H9 (cell line): Measurements from ENCODE around the gene AJUBA. TPM values are rescaled to one million over a fixed set of nuclear protein-coding genes. Genes with fewer than 3 reads are reported as not detected.

ENCODE experiments used
- DNase-seq: peaks from one replicate; pipeline ENCODE4 v3.0.0-alpha.2; 2017
- H2AFZ ChIP-seq: one replicate; pipeline ENCODE4 v1.6.1; 2013; ENCODE audit warnings: mild to moderate bottlenecking, low read length, control low read depth, moderate library complexity
- H2AK5ac ChIP-seq: 2 replicates; pipeline ENCODE4 v1.6.1; 2013; ENCODE audit warnings: low read length, control low read depth, mixed read lengths; ENCODE audit not compliant: insufficient read length
- H2BK120ac ChIP-seq: one replicate; pipeline ENCODE4 v1.6.1; 2013; ENCODE audit warnings: low read depth, mild to moderate bottlenecking, low read length, control low read depth, inconsistent platforms; ENCODE audit not compliant: poor library complexity, severe bottlenecking
- H2BK12ac ChIP-seq: 2 replicates; pipeline ENCODE4 v1.6.1; 2013; ENCODE audit warnings: low read length, control low read depth, mixed read lengths, low read depth; ENCODE audit not compliant: insufficient read length
- H2BK15ac ChIP-seq: 2 replicates; pipeline ENCODE4 v1.6.1; 2013; ENCODE audit warnings: low read depth, low read length, control low read depth
- H2BK20ac ChIP-seq: one replicate; pipeline ENCODE4 v1.6.1; 2013; ENCODE audit warnings: low read depth, mild to moderate bottlenecking, low read length, control low read depth, inconsistent platforms; ENCODE audit not compliant: poor library complexity, severe bottlenecking
- H2BK5ac ChIP-seq: 2 replicates; pipeline ENCODE4 v1.6.1; 2013; ENCODE audit warnings: low read length, control low read depth, mixed read lengths; ENCODE audit not compliant: insufficient read length
- H3K14ac ChIP-seq: 2 replicates; pipeline ENCODE4 v1.6.1; 2013; ENCODE audit warnings: low read length, control low read depth; ENCODE audit not compliant: insufficient read depth
- H3K18ac ChIP-seq: 2 replicates; pipeline ENCODE4 v1.6.1; 2013; ENCODE audit warnings: low read depth, mild to moderate bottlenecking, mixed read lengths, low read length, control low read depth; ENCODE audit not compliant: insufficient read length
- H3K23ac ChIP-seq: 2 replicates; pipeline ENCODE4 v1.6.1; 2013; ENCODE audit warnings: low read length, control low read depth, mixed read lengths, low read depth; ENCODE audit not compliant: insufficient read length
- H3K23me2 ChIP-seq: 2 replicates; pipeline ENCODE4 v1.6.1; 2013; ENCODE audit warnings: low read depth, mild to moderate bottlenecking, mixed read lengths, low read length, control low read depth; ENCODE audit not compliant: insufficient read length, poor library complexity, severe bottlenecking
- H3K27ac ChIP-seq: 2 replicates; pipeline ENCODE4 v1.5.1; 2013; ENCODE audit warnings: low read length, control low read depth, mixed read lengths, low read depth; ENCODE audit not compliant: insufficient read length
- H3K27me3 ChIP-seq: 2 replicates; pipeline ENCODE4 v1.6.1; 2013; ENCODE audit warnings: low read length, control low read depth, inconsistent platforms; ENCODE audit not compliant: insufficient read depth
- H3K4ac ChIP-seq: 2 replicates; pipeline ENCODE4 v1.6.1; 2013; ENCODE audit warnings: low read depth, mild to moderate bottlenecking, control low read depth, inconsistent platforms, low read length, moderate library complexity
- H3K4me1 ChIP-seq: 2 replicates; pipeline ENCODE4 v1.6.1; 2013; ENCODE audit warnings: low read length, control low read depth, inconsistent platforms; ENCODE audit not compliant: insufficient read depth
- H3K4me2 ChIP-seq: 2 replicates; pipeline ENCODE4 v1.6.1; 2013; ENCODE audit warnings: low read length, control low read depth, mixed read lengths; ENCODE audit not compliant: insufficient read length, insufficient read depth
- H3K56ac ChIP-seq: 2 replicates; pipeline ENCODE4 v1.6.1; 2013; ENCODE audit warnings: low read depth, mild to moderate bottlenecking, mixed read lengths, low read length, control low read depth; ENCODE audit not compliant: insufficient read length
- H3K79me1 ChIP-seq: 2 replicates; pipeline ENCODE4 v1.6.1; 2013; ENCODE audit warnings: low read depth, mild to moderate bottlenecking, moderate library complexity, low read length, control low read depth, inconsistent platforms; ENCODE audit not compliant: insufficient read depth, poor library complexity, severe bottlenecking
- H3K79me2 ChIP-seq: 2 replicates; pipeline ENCODE4 v1.6.1; 2013; ENCODE audit warnings: low read length, control low read depth, inconsistent platforms; ENCODE audit not compliant: insufficient read depth
- H3K9ac ChIP-seq: 2 replicates; pipeline ENCODE4 v1.6.1; 2013; ENCODE audit warnings: low read length, control low read depth, mixed read lengths; ENCODE audit not compliant: insufficient read length; ENCODE audit errors: extremely low read depth
- H3K9me3 ChIP-seq: one replicate; pipeline ENCODE4 v1.6.1; 2013; ENCODE audit warnings: low read depth, low read length, inconsistent platforms; ENCODE audit not compliant: control insufficient read depth
- H3T11ph ChIP-seq: one replicate; pipeline ENCODE4 v1.6.1; 2013; ENCODE audit warnings: mild to moderate bottlenecking, low read length, control low read depth, inconsistent platforms
- H4K20me1 ChIP-seq: one replicate; pipeline ENCODE4 v1.6.1; 2013; ENCODE audit not compliant: control insufficient read depth, insufficient read length, insufficient read depth
- H4K5ac ChIP-seq: 2 replicates; pipeline ENCODE4 v1.6.1; 2013; ENCODE audit warnings: low read depth, mild to moderate bottlenecking, mixed read lengths, low read length, control low read depth; ENCODE audit not compliant: insufficient read length
- H4K8ac ChIP-seq: replicated peaks from 2 replicates; pipeline ENCODE4 v1.6.1; 2013; ENCODE audit warnings: low read length, control low read depth, mixed read lengths, low read depth; ENCODE audit not compliant: insufficient read length
- H4K91ac ChIP-seq: 2 replicates; pipeline ENCODE4 v1.6.1; 2013; ENCODE audit warnings: low read depth, mild to moderate bottlenecking, moderate library complexity, mixed read lengths, low read length, control low read depth; ENCODE audit not compliant: insufficient read length
- H3K27ac Mint-ChIP-seq, 3 experiments: 2 replicates in 2 of 3; 3 replicates in 1 of 3; pipeline ENCODE4 v1.8.0; 2020 to 2021; ENCODE audit warnings: mixed read lengths in 3 of 3, mild to moderate bottlenecking in 1 of 3, moderate library complexity in 1 of 3
- H3K27me3 Mint-ChIP-seq: 2 replicates; pipeline ENCODE4 v1.8.0; 2021; ENCODE audit warnings: low read depth, mild to moderate bottlenecking, moderate library complexity, mixed read lengths
- H3K36me3 Mint-ChIP-seq, 3 experiments: 2 replicates in 2 of 3; 3 replicates in 1 of 3; pipeline ENCODE4 v1.8.0; 2020 to 2021; ENCODE audit warnings: low read depth in 3 of 3, mixed read lengths in 3 of 3; ENCODE audit not compliant: insufficient read depth in 1 of 3
- H3K4me1 Mint-ChIP-seq, 2 experiments: 2 replicates each; pipeline ENCODE4 v1.8.0; 2020; ENCODE audit warnings: mixed read lengths in 2 of 2
- H3K4me3 Mint-ChIP-seq, 2 experiments: 2 replicates in 1 of 2; 3 replicates in 1 of 2; pipeline ENCODE4 v1.8.0; 2020 to 2021; ENCODE audit warnings: mild to moderate bottlenecking in 2 of 2, mixed read lengths in 2 of 2, moderate library complexity in 1 of 2
- H3K9me3 Mint-ChIP-seq, 2 experiments: 2 replicates in 1 of 2; 3 replicates in 1 of 2; pipeline ENCODE4 v1.8.0; 2020; ENCODE audit warnings: mild to moderate bottlenecking in 2 of 2, mixed read lengths in 2 of 2, moderate library complexity in 1 of 2
- CTCF ChIP-seq: fragments of 200-600 bp; sonication (generic); conservative IDR thresholded peaks from 3 replicates; pipeline ENCODE4 v1.8.0; 2021; ENCODE audit warnings: antibody characterized with exemption, mild to moderate bottlenecking
- WGBS: extraction: QIAGEN DNeasy Blood & Tissue Kit; methylation state at CpG from one replicate; pipeline ENCODE4 v1.1.7; 2013; ENCODE audit warnings: missing lambda C conversion rate, low lambda C conversion rate, mixed read lengths; ENCODE audit not compliant: insufficient read length; ENCODE audit errors: extremely low coverage; 5-methylcytosine and 5-hydroxymethylcytosine counted together
- total RNA-seq: library from RNA; stranded (reverse); gene quantifications from 2 replicates; pipeline ENCODE4 v1.2.1, GENCODE V29; 2021

The AJUBA gene
- total RNA-seq, 1 experiment from 2014 or later: 44.9 TPM

GRCh38 chr14:23006188-23006534, 23.8 kb upstream of the AJUBA start:
- Histone ChIP-seq H2BK120ac (no peak overlapping the region), H3K23ac (no peak overlapping the region), H3K56ac (no peak overlapping the region), H3K4ac (no peak overlapping the region), H3K79me2 (no peaks in the 10 kb centered on the region), H2BK12ac (no peak overlapping the region), H2BK15ac (no peak overlapping the region), H3K79me1 (no peaks in the 10 kb centered on the region), H2BK20ac (no peak overlapping the region), H3K4me2 (peak overlapping the region; percentile 49), H4K91ac (no peak overlapping the region), H3K23me2 (no peaks in the 10 kb centered on the region), H3K14ac (no peak overlapping the region), H4K5ac (no peak overlapping the region), H3K27ac (no peak overlapping the region), H2AFZ (no peak overlapping the region), H3K18ac (no peak overlapping the region), H3T11ph (no peak overlapping the region), H3K4me1 (peaks cover 5% of the 10 kb centered on the region; the same call in 1 of the 2 replicates), H3K9ac (peak overlapping the region; percentile 91), H2BK5ac (no peak overlapping the region), H4K8ac (no peak overlapping the region), H3K27me3 (no peaks in the 10 kb centered on the region), H3K9me3 (no peaks in the 10 kb centered on the region), H2AK5ac (no peak overlapping the region), H4K20me1 (no peaks in the 10 kb centered on the region)
- no peak for TF ChIP-seq CTCF
- Mint-ChIP-seq H3K4me1 (peaks cover 17 to 37% of the 10 kb centered on the region in 2 experiments), H3K36me3 (peaks cover 0 to 9% (median 4%) of the 10 kb centered on the region in 3 experiments; a peak in 3 of 7 replicates), H3K9me3 (peaks cover 0 to 6% of the 10 kb centered on the region in 2 experiments; a peak in 3 of 5 replicates), H3K4me3 (peak overlapping the region; percentile 88 to 90), H3K27ac (peak overlapping the region; percentile 94 to 97 (median 95); a peak in 4 of 7 replicates), H3K27me3 (no peaks in the 10 kb centered on the region)
- DNase-seq: no peak
- no CpG with 5 or more reads among the region's 5 CpGs for WGBS
